Right cardiac atrium (tissue), 5 donors: Measurements from ENCODE around the gene DTYMK. TPM values are rescaled to one million over a fixed set of nuclear protein-coding genes. Genes with fewer than 3 reads are reported as not detected.
A peak's percentile ranks its signal among the peaks of the same experiment; 100 is the strongest.

ENCODE experiments used
- ATAC-seq, 2 donors: fragments of 200-7000 bp; cut with Tn5 transposase; one replicate each; pipeline versions ENCODE4 v1.8.0 to v1.9.1; 2020; ENCODE audit warnings: moderate library complexity in 2 of 2, mild to moderate bottlenecking in 1 of 2
- DNase-seq, 3 donors: peaks; one replicate each; pipeline ENCODE4 v3.0.0-alpha.2; 2020
- H3K27ac ChIP-seq: one replicate; pipeline ENCODE4 v1.5.1; 2013; ENCODE audit warnings: mild to moderate bottlenecking, low read length, control low read depth, moderate library complexity
- H3K27me3 ChIP-seq: one replicate; pipeline ENCODE4 v1.6.1; 2013; ENCODE audit not compliant: control insufficient read depth, insufficient read depth
- H3K4me1 ChIP-seq: one replicate; pipeline ENCODE4 v1.6.1; 2013; ENCODE audit warnings: low read length; ENCODE audit not compliant: control insufficient read depth, insufficient read depth
- H3K4me3 ChIP-seq: one replicate; pipeline ENCODE4 v1.5.1; 2013; ENCODE audit warnings: low read length, control low read depth
- H3K9me3 ChIP-seq: one replicate; pipeline ENCODE4 v1.6.1; 2013; ENCODE audit warnings: low read length; ENCODE audit not compliant: control insufficient read depth
- WGBS: extraction: QIAGEN DNeasy Blood & Tissue Kit; methylation state at CpG from one replicate; pipeline ENCODE4 v1.1.7; 2013; 5-methylcytosine and 5-hydroxymethylcytosine counted together
- intact Hi-C, 4 donors: fragments of 100-400 bp; cut with DNase I; formaldehyde crosslinking; loops; one replicate each; pipeline versions ENCODE4 v1.11.0 to v1.14.0; 2022 to 2023
- polyA plus RNA-seq: library from polyadenylated mRNA; stranded (reverse); fragments of 200-250 nt; gene quantifications from one replicate; pipeline ENCODE4 v1.2.3, GENCODE V29; 2013
- total RNA-seq, 4 donors: library from RNA; stranded (reverse); fragmentation: NEBNext Ultra II Directional; extraction: Animal tissue kit (Norgen Biotek cat#: 25700); gene quantifications; one replicate each; pipeline ENCODE4 v1.2.1, GENCODE V29; 2021
- donor health status: healthy with polysubstance abuse.
- donor health status: DM: no; HTN: yes; CAD: no.
- donor health status: DM: no; HTN: no; CAD: no.
- donor health status: DM: no; HTN: yes; CAD: no; lungs with severe emphysema.
- donor health status: DM: yes; HTN: yes; CAD: no.

The DTYMK gene
- total and polyA plus RNA-seq, 5 donors = 7.3 to 11.4 (median 9.6) TPM

DNA sequence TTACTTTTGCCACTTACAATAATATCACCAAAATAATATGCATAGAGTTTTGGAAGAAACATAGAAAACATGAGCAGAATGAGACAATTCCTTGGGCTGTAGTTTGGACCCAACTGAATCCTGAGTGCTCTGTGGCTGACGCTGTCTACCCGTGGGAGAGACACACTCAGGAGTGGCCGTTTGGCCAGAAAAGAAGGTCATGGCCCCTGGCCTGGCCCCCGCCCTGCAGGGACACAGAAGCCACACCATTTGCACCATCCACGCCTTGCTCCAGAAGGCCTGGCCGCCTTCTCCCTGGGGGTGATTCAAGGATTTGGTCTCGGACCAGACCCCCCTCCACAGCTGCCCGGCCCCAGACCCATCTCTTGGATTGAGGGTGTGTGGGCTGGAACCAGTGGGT, 41.4 kb upstream of the DTYMK start:
- no peaks in the 10 kb centered on the region for H3K9me3 ChIP-seq
- H3K27me3 ChIP-seq = no peaks in the 10 kb centered on the region
- H3K4me1 ChIP-seq = no peaks in the 10 kb centered on the region
- intact Hi-C loops = loop anchor here in 1 of 4 donors (10.0 kb wide), 1 partner anchor 147 kb away; no protein-coding TSS in a partner anchor
- no peak overlapping the region for H3K4me3 ChIP-seq
- ATAC-seq = peak; percentile 52 to 57
- WGBS = 63% methylated on average over 8 of the region's 8 CpGs
- peak in 1 of 3 donors; percentile 81 for DNase-seq
- no peak overlapping the region for H3K27ac ChIP-seq

GRCh38 chr2:241726459-241726858, 39.8 kb upstream of the DTYMK start:
- intact Hi-C loops = loop anchor here in 1 of 4 donors (10.0 kb wide), 1 partner anchor 148 kb away; no protein-coding TSS in a partner anchor
- Histone ChIP-seq H3K4me3 (no peak overlapping the region), H3K27ac (no peak overlapping the region), H3K4me1 (no peaks in the 10 kb centered on the region), H3K9me3 (no peaks in the 10 kb centered on the region), H3K27me3 (no peaks in the 10 kb centered on the region)
- ATAC-seq (no peak), DNase-seq (no peak)
- WGBS = 91% methylated on average over 16 of the region's 16 CpGs

GRCh38 chr2:241724975-241725870, 38.6 kb upstream of the DTYMK start:
- Histone ChIP-seq H3K9me3 (no peaks in the 10 kb centered on the region), H3K4me1 (no peaks in the 10 kb centered on the region), H3K27ac (no peak overlapping the region), H3K27me3 (no peaks in the 10 kb centered on the region), H3K4me3 (no peak overlapping the region)
- intact Hi-C loops = loop anchor here in 1 of 4 donors (10.0 kb wide), 1 partner anchor 150 kb away; no protein-coding TSS in a partner anchor
- ATAC-seq (no peak), DNase-seq (no peak)
- WGBS = 94% methylated on average over 76 of the region's 76 CpGs

DNA sequence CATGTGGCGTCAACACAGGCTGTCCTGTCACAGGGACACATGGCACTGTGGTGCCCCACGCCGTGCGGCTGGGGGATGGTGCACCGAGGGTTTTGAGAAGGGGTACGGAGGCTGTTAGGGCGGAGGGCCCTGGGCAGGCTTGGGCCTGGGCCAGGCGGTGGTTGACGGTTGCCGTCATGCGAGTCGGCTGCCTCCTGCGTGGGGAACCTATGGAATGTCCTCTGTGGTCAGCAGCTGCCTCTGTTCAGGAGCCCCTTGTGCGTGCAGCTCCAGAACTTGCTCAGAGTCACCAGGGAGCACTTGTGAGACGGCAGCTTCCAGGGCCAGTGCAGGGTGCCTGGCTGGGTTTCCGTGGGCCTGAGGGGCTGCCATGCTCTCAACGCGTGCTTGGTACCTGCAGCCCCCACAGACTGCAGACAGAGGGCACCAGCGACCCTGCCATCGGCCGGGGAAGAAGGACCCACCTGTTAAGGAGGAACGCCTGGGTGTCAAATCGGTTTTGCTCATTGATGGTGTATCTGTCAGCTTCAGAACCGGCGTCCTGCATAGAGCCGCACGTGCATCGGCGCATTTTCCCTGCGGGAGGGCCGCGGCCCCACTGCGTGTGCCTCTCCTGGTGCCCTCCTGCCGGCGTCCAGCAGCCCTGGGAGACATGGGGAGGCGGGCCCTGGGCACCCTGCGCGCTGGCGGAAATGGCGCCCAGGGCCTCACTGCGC, 37.8 kb upstream of the DTYMK start:
- 95% methylated on average over 41 of the region's 41 CpGs for WGBS

GRCh38 chr2:241722896-241723454, 36.4 kb upstream of the DTYMK start:
- ATAC-seq = no peak
- 97% methylated on average over 21 of the region's 21 CpGs for WGBS
- Histone ChIP-seq H3K27me3 (no peaks in the 10 kb centered on the region), H3K27ac (no peak overlapping the region), H3K9me3 (no peaks in the 10 kb centered on the region), H3K4me3 (no peak overlapping the region), H3K4me1 (no peaks in the 10 kb centered on the region)
- DNase-seq = no peak
- intact Hi-C loops = loop anchor here in 1 of 4 donors (10.0 kb wide), 1 partner anchor 152 kb away; no protein-coding TSS in a partner anchor

More for the DNA sequence above, 37.8 kb upstream of the DTYMK start:
- H3K4me1 ChIP-seq = no peaks in the 10 kb centered on the region
- ATAC-seq (no peak), DNase-seq (no peak)
- intact Hi-C loops = loop anchor here in 1 of 4 donors (10.0 kb wide), 1 partner anchor 150 kb away; no protein-coding TSS in a partner anchor
- H3K9me3 ChIP-seq = no peaks in the 10 kb centered on the region
- H3K4me3 ChIP-seq = no peak overlapping the region
- no peak overlapping the region for H3K27ac ChIP-seq
- H3K27me3 ChIP-seq = no peaks in the 10 kb centered on the region

- Histone ChIP-seq H3K4me1 (no peaks in the 10 kb centered on the region), H3K27ac (no peak overlapping the region), H3K9me3 (no peaks in the 10 kb centered on the region), H3K27me3 (no peaks in the 10 kb centered on the region), H3K4me3 (no peak overlapping the region)
- DNase-seq (no peak), ATAC-seq (no peak)
- WGBS = 91% methylated on average over 12 of the region's 12 CpGs
- intact Hi-C loops = loop anchor here in 1 of 4 donors (10.0 kb wide), 1 partner anchor 153 kb away; no protein-coding TSS in a partner anchor
Observed at GRCh38 chr2:241721852-241722251, 35.2 kb upstream of the DTYMK start.

DNA sequence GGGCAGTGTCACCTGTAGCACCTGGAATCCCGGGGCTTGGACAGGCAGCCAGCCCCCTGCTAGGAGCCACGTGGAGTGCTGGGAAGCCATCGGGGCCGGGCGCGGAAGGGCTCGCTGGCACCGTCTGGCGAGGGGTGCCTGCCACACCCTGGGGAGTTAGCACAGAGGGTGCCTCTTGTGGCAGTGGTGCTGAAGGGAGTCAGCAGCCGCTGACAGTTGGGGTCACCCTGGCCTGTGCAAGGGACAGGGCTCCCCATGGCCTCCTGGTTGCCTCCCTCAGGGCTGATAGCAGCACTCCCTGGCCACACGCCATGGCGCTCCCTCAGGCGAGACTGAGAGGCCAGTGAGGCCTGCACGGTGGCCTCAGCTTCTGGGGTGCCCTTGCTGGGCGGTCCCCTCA, 33.9 kb upstream of the DTYMK start:
- 89% methylated on average over 15 of the region's 15 CpGs for WGBS
- no peaks in the 10 kb centered on the region for H3K9me3 ChIP-seq
- DNase-seq = no peak
- intact Hi-C loops = loop anchor here in 1 of 4 donors (10.0 kb wide), 1 partner anchor 154 kb away; no protein-coding TSS in a partner anchor
- no peaks in the 10 kb centered on the region for H3K4me1 ChIP-seq
- H3K27me3 ChIP-seq = no peaks in the 10 kb centered on the region
- ATAC-seq = peak; percentile 21 to 29
- no peak overlapping the region for H3K4me3 ChIP-seq
- H3K27ac ChIP-seq = no peak overlapping the region

- intact Hi-C loops = loop anchor here in 1 of 4 donors (10.0 kb wide), 1 partner anchor 155 kb away; no protein-coding TSS in a partner anchor
- DNase-seq (peak in 1 of 3 donors; percentile 48), ATAC-seq (peak; percentile 4 to 15)
- Histone ChIP-seq H3K4me1 (no peaks in the 10 kb centered on the region), H3K27me3 (no peaks in the 10 kb centered on the region), H3K27ac (no peak overlapping the region), H3K4me3 (no peak overlapping the region), H3K9me3 (no peaks in the 10 kb centered on the region)
- 94% methylated on average over 19 of the region's 19 CpGs for WGBS
Observed at GRCh38 chr2:241720099-241720498, 33.5 kb upstream of the DTYMK start.

DNA sequence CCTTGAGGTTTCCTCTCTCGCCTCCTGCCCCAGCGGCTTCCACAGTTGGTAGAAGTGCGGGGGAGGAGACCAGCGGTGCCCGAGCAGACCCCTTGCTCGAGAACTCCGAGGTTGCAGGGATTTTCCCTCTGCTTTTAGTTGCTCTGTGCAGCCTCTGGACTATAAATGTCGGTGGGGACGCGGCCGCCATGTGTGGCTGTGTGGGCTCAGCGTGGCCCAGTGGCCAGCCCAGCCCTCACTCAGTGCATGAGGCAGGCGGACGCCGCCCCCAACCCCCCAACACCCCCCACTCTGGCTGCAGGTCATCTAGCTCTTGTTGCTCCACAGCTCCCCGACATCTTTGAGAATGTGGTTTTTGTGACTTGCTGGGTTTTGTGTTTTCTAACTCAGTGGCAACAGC, 32.5 kb upstream of the DTYMK start:
- no peak overlapping the region for H3K4me3 ChIP-seq
- intact Hi-C loops = no loop called here
- ATAC-seq (no peak), DNase-seq (peak in 1 of 3 donors; percentile 41)
- no peak overlapping the region for H3K27ac ChIP-seq
- 96% methylated on average over 16 of the region's 16 CpGs for WGBS
- H3K27me3 ChIP-seq = no peaks in the 10 kb centered on the region
- H3K4me1 ChIP-seq = no peaks in the 10 kb centered on the region
- H3K9me3 ChIP-seq = no peaks in the 10 kb centered on the region

DNA sequence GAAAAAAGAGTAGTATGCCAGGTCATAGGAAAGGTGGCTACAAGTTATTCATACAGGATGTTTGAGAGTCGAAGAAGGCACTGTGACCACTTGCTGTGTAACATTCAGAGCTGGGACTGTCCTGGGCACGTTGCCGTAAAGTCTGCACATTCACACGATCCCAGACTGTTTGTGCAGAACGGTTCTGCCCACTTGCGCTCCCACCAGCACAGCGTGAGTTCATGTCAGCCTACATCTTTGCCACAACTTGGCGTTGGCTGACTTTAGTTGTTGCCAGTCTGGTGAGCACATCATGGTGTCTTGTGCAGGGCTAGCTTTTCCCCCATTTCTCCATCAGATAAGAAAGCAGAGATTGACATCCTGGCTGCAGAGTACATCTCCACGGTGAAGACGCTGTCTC, 22.3 kb upstream of the DTYMK start:
- Histone ChIP-seq H3K9me3 (no peaks in the 10 kb centered on the region), H3K4me3 (no peak overlapping the region), H3K27me3 (no peaks in the 10 kb centered on the region), H3K4me1 (no peaks in the 10 kb centered on the region), H3K27ac (no peak overlapping the region)
- ATAC-seq (no peak), DNase-seq (no peak)
- 82% methylated on average over 10 of the region's 10 CpGs for WGBS
- intact Hi-C loops = no loop called here
